GM18511 (cell line): ENCODE data around the gene ABHD12.
"Not testable (repeated sequence)": the region's sequence is repeated elsewhere in the genome, so short reads cannot be mapped to it uniquely, and the experiment has no call there.

Source experiments
- ATAC-seq: cut with Tn5 transposase; IDR thresholded peaks from one replicate; pipeline ENCODE4 v1.9.1; 2021; ENCODE audit warnings: mild to moderate bottlenecking, moderate library complexity; ENCODE audit not compliant: unreplicated experiment

The ABHD12 gene

GRCh38 chr20:25278636-25279361 is 111.8 kb downstream of the ABHD12 start:
- no peak for ATAC-seq

DNA sequence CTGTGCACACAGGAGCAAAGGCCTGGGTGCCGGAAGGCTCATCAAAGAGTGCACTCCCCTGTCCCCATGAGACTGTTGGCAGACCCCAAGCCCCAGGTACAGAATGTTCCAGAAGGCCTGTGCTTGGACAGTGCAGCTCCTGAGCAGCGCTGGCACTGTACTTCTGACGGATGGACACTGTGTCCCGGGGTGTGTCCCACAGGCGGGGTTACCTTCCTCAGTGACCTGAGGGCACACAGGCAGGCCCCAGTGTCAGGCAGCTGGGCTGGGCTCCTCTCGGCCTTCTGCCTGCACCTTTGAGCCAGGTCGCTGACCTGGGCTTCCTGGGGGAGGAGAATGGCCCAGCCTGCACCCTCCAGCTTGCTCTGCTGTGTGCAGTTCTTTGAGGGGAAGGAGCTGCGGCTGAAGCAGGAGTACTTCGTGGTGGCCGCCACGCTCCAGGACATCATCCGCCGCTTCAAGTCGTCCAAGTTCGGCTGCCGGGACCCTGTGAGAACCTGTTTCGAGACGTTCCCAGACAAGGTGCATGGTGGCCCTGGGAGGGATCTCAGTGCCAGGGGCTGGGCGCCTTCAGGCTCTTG is 112.6 kb downstream of the ABHD12 start:
- ATAC-seq = no peak

GRCh38 chr20:25277051-25277801 is 113.4 kb downstream of the ABHD12 start:
- no peak for ATAC-seq

DNA sequence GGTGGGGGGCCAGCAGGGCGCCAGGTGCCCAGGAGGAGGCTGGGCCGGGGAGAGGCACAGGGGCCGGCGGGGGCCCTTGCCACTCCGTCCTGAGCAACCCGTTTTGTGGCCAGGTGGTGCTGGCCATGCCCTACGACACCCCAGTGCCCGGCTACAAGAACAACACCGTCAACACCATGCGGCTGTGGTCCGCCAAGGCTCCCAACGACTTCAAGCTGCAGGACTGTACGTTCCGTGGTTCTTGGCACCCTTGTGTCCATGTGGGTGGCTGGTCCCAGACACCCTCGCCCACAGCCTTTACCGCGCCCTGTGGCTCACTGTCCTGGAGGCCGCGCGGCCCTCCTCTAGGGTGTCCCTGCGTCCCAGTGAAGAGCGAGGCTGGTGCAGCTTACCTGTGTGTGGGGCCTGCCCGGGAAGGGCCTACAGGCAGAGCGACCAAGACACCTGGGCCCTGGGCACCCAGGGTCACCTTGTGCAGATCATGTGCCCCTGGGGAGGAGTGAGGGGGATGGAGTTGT is 114.0 kb downstream of the ABHD12 start:
- ATAC-seq = no peak

- no peak for ATAC-seq
These were observed 114.7 kb downstream of the ABHD12 start for GRCh38 chr20:25275813-25276532.

DNA sequence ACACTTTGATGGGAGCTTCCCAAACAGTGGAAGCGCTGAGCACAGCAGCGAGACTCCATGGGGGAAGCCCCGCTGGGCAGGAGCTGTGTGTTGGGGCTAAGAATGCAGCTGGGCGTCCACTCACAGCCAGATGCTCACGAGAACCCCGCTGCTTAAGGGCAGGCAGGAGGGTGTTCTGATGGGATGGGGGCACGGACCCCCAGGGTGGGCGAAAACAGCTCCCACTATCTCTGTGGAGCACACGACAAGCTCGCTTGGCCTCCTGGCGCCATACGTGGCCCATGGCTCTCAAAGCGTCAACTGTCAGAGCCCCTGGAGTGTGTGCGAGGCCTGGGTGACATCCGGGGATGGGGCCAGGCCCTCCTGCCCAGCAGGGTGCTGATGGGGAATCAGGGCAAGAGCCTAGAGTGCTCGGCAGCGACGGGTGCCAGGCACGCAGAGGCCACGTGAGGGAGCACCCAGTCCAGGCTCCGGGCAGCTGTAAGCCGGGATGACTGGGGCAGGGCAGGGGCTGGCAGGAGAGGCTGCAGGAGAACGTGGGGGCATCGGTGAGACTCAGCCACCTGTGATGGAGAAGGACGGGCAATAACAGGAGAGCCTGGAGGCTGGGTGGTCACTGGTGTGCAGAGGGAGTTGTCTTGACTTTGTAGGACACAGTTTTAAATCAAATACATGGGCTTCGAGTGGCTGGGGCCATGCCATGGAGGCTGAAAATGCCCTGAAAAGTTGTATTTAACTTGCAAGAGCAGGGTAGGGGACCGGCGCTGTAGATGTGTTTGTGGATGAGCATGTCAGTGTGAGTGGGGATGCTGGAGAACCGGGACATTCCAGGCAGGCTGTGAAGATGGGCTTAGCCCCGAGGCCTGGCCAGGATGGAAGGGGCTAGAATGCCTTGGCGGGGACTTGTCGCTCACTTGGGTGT is 115.5 kb downstream of the ABHD12 start:
- no peak for ATAC-seq

GRCh38 chr20:25274481-25274880 is 116.2 kb downstream of the ABHD12 start:
- ATAC-seq = no peak

- ATAC-seq = no peak
These were observed 116.9 kb downstream of the ABHD12 start for GRCh38 chr20:25273541-25274358.

DNA sequence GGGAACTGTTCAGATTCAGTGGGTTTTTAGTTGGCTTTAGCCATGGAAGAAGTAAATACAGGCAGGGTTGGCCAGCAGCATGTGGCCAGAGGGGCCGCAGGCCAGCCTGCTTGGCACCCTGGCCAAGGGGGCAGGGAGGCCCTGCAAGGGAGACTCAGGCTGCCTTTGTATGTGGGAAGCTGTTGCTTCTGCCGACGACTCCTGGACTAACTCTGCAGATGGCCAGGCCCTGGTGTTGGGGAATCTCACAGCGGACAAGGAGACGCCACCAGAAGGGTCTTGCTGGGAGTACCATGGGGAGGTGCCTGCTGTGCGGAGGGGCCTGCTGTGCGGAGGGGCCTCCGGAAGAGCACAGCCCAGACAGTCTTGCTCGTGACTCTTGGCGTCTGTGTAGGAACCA is 117.6 kb downstream of the ABHD12 start:
- ATAC-seq = no peak

DNA sequence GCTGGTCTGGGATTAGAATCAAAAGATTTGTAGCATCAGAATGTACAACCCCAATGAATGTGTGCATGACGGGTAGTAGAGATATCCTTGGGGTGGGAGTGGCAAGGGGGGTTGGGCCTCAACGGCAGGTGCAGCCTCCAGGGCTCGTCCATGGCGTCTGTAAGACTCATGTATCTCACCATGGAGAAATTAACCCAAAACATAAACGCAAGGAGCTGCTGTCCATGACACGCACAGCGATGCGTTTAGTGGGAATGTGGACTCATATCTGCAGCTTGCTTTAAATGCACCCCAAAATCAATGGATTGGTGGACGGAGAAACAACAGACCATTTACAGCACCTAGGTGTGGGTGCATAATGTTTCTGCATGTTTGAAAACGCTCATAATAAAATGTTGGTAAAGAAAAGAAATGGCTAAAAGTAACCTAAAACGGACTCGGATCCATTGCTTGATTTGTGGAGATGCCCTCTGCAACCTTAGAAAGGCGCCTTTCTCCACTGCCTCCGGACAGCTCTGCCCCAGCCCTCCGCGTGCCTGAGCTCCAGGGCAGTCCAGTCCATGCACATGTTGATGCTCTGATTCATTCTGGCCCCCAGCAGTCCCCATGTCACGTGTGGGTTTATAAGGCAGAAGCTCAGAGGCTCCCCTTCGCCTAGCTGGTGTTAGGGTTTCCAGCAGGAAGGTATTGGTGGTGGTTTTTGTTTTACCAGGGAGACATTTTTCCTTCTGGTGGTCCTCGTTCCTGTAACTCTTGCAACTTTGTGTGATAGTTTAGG is 118.2 kb downstream of the ABHD12 start:
- no peak for ATAC-seq

GRCh38 chr20:25271486-25272222 is 119.0 kb downstream of the ABHD12 start:
- ATAC-seq = no peak

- ATAC-seq = no peak
These were observed 119.8 kb downstream of the ABHD12 start for GRCh38 chr20:25270829-25271251.

GRCh38 chr20:25269833-25270170 is 120.8 kb downstream of the ABHD12 start:
- ATAC-seq = no peak

- no peak for ATAC-seq
These were observed 121.4 kb downstream of the ABHD12 start for GRCh38 chr20:25269057-25269832.

GRCh38 chr20:25260770-25261437 is 129.7 kb downstream of the ABHD12 start:
- ATAC-seq = not testable (repeated sequence)

GRCh38 chr20:25259788-25260254 is 130.8 kb downstream of the ABHD12 start:
- no peak for ATAC-seq
